Activated CD8-positive, alpha-beta T cell treated with anti-CD3 and anti-CD28 coated beads for 36 hours (primary cell): Measurements from ENCODE around the gene ACAA1. TPM values are rescaled to one million over a fixed set of nuclear protein-coding genes. Genes with fewer than 3 reads are reported as not detected.

Source experiments
- ATAC-seq: fragments of 200-7000 bp; cut with Tn5 transposase; one replicate; pipeline ENCODE4 v1.10.0; 2021; ENCODE audit warnings: mild to moderate bottlenecking, moderate library complexity
- CTCF ChIA-PET: fragments of 350-600 bp; sonication (Branson Sonifier 250); formaldehyde crosslinking; loops from one replicate; lab custom pipeline; 2021; ENCODE audit warnings: antibody characterized with exemption; lab: Charles Lee
- POLR2A ChIA-PET: fragments of 350-600 bp; sonication (Branson Sonifier 250); formaldehyde crosslinking; loops from one replicate; lab custom pipeline; 2021; ENCODE audit warnings: antibody characterized with exemption; lab: Charles Lee
- DNase-seq: peaks from one replicate; pipeline ENCODE4 v3.0.0-alpha.2; 2020
- H3K27ac Mint-ChIP-seq: one replicate; pipeline ENCODE4 v1.8.0; 2021; ENCODE audit warnings: mild to moderate bottlenecking, mixed read lengths
- H3K27me3 Mint-ChIP-seq: one replicate; pipeline ENCODE4 v1.8.0; 2021; ENCODE audit warnings: mixed read lengths
- H3K36me3 Mint-ChIP-seq: one replicate; pipeline ENCODE4 v1.8.0; 2021; ENCODE audit warnings: low read depth, mixed read lengths
- H3K4me1 Mint-ChIP-seq: one replicate; pipeline ENCODE4 v1.8.0; 2021; ENCODE audit warnings: low read depth, mixed read lengths
- H3K4me3 Mint-ChIP-seq: one replicate; pipeline ENCODE4 v1.8.0; 2021; ENCODE audit warnings: mild to moderate bottlenecking, moderate library complexity, mixed read lengths
- H3K9me3 Mint-ChIP-seq: one replicate; pipeline ENCODE4 v1.8.0; 2021; ENCODE audit warnings: mixed read lengths
- CTCF ChIP-seq: fragments of 200-600 bp; IDR thresholded peaks from one replicate; pipeline ENCODE4 v1.8.0; 2022; ENCODE audit warnings: antibody characterized with exemption, mild to moderate bottlenecking
- intact Hi-C: fragments of 100-400 bp; cut with micrococcal nuclease; formaldehyde crosslinking; loops from one replicate; pipeline ENCODE4 v1.10.0; 2022
- total RNA-seq, 2 experiments: library from RNA; stranded (reverse); gene quantifications; one replicate each; pipeline ENCODE4 v1.2.3, GENCODE V29; 2021

The ACAA1 gene
- total RNA-seq, 2 experiments from 2014 or later, result 70.1 to 72.0 TPM

- H3K4me1 Mint-ChIP-seq, result peaks cover 5% of the 10 kb centered on the region
- no peak overlapping the region for H3K4me3 Mint-ChIP-seq
- ChIA-PET CTCF (no interaction called here), POLR2A (interaction anchor here (1.0 kb wide), 1 partner anchor 96 kb away, joined by 3 read pairs; no protein-coding TSS in a partner anchor)
- H3K27me3 Mint-ChIP-seq, result no peaks in the 10 kb centered on the region
- DNase-seq, result no peak
- no peak for TF ChIP-seq CTCF
- no peaks in the 10 kb centered on the region for H3K9me3 Mint-ChIP-seq
- H3K36me3 Mint-ChIP-seq, result peaks cover 48% of the 10 kb centered on the region
- intact Hi-C loops, result no loop called here
- H3K27ac Mint-ChIP-seq, result peak overlapping the region; percentile 8
- no peak for ATAC-seq
Measured at GRCh38 chr3:38125305-38126120, 11.4 kb downstream of the ACAA1 start.

GRCh38 chr3:38124324-38125122 lies 12.4 kb downstream of the ACAA1 start:
- POLR2A ChIA-PET, result no interaction called here
- H3K36me3 Mint-ChIP-seq, result peaks cover 43% of the 10 kb centered on the region
- no peaks in the 10 kb centered on the region for H3K27me3 Mint-ChIP-seq
- no peaks in the 10 kb centered on the region for H3K9me3 Mint-ChIP-seq
- DNase-seq (no peak), ATAC-seq (no peak)
- CTCF ChIA-PET, result interaction anchor here (1.5 kb wide), 1 partner anchor 222 kb away, joined by 5 read pairs; the partner anchor contains the start of gene XYLB
- peak overlapping the region; percentile 8 for H3K27ac Mint-ChIP-seq
- no peak for TF ChIP-seq CTCF
- H3K4me3 Mint-ChIP-seq, result no peak overlapping the region
- peaks cover 5% of the 10 kb centered on the region for H3K4me1 Mint-ChIP-seq
- intact Hi-C loops, result no loop called here

- Mint-ChIP-seq H3K4me3 (no peak overlapping the region), H3K4me1 (peaks cover 11% of the 10 kb centered on the region), H3K27ac (peak overlapping the region; percentile 27), H3K27me3 (no peaks in the 10 kb centered on the region), H3K9me3 (no peaks in the 10 kb centered on the region), H3K36me3 (peaks cover 37% of the 10 kb centered on the region)
- ATAC-seq (no peak), DNase-seq (no peak)
- no peak for TF ChIP-seq CTCF
- POLR2A ChIA-PET, result no interaction called here
- intact Hi-C loops, result no loop called here
- CTCF ChIA-PET, result no interaction called here
Measured at GRCh38 chr3:38122712-38123290, 14.1 kb downstream of the ACAA1 start.

GRCh38 chr3:38121832-38122461 lies 15.0 kb downstream of the ACAA1 start:
- no peak for TF ChIP-seq CTCF
- no peak overlapping the region for H3K27ac Mint-ChIP-seq
- H3K27me3 Mint-ChIP-seq, result no peaks in the 10 kb centered on the region
- ChIA-PET POLR2A (no interaction called here), CTCF (no interaction called here)
- H3K4me1 Mint-ChIP-seq, result peaks cover 11% of the 10 kb centered on the region
- no peak overlapping the region for H3K4me3 Mint-ChIP-seq
- H3K9me3 Mint-ChIP-seq, result no peaks in the 10 kb centered on the region
- intact Hi-C loops, result no loop called here
- no peak for DNase-seq
- no peak for ATAC-seq
- H3K36me3 Mint-ChIP-seq, result peaks cover 35% of the 10 kb centered on the region
